GM18951 (cell line): ENCODE measurements around the gene KLHL24.
A peak's percentile ranks its signal among the peaks of the same experiment; 100 is the strongest.
"Not testable (repeated sequence)": the region's sequence is repeated elsewhere in the genome, so short reads cannot be mapped to it uniquely, and the experiment has no call there.

ENCODE experiments used
- POLR2A ChIP-seq: IDR thresholded peaks from 4 replicates; pipeline ENCODE4 v1.6.1; 2011; ENCODE audit warnings: mild to moderate bottlenecking; ENCODE audit not compliant: insufficient read length, insufficient read depth; ENCODE audit errors: extremely low read depth
- in situ Hi-C: fragments of 300-500 bp; cut with MboI; formaldehyde crosslinking; loops from one replicate; pipeline ENCODE4 v1.12.0; 2022; ENCODE audit warnings: low sequenced_read_pairs, mixed read lengths, inconsistent platforms; ENCODE audit not compliant: unreplicated experiment

KLHL24 gene

DNA sequence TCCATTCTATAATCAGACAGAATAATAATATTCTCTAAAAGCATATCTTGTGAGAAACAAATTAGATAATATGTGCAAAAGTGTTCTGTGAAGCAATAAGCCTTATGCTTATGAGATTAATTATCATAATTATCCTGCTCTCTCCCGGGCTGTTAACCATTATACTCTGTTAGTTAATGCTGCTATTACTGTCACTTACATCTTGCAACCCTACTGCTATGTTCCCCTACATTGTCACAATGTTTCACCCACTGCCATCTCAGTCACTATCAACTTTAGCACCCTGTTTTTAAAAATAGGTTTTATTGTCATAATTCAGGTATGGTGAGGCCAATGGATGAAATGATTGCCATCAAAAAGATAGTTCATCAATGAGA, 15.2 kb upstream of the KLHL24 start:
- in situ Hi-C loops: no loop called here
- TF ChIP-seq POLR2A: no peak

DNA sequence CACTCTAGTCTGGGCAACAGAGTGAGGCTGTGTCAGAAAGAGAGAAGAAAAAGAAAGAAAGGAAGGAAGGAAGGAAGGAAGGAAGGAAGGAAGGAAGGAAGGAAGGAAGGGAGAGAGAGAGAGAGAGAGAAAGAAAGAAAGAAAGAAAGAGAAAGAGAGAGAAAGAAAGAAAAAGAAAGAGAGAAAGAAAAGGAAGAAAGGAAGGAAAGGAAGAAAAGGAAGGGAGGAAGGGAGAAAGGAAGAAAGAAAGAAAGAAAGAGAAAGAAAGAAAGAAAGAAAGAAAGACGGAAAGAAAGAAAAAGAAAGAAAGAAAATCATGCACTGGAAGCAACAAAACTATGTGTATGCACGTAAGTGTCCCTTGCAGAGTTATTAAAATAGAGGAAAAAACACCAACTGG, 12.9 kb upstream of the KLHL24 start:
- in situ Hi-C loops: not testable (repeated sequence)

DNA sequence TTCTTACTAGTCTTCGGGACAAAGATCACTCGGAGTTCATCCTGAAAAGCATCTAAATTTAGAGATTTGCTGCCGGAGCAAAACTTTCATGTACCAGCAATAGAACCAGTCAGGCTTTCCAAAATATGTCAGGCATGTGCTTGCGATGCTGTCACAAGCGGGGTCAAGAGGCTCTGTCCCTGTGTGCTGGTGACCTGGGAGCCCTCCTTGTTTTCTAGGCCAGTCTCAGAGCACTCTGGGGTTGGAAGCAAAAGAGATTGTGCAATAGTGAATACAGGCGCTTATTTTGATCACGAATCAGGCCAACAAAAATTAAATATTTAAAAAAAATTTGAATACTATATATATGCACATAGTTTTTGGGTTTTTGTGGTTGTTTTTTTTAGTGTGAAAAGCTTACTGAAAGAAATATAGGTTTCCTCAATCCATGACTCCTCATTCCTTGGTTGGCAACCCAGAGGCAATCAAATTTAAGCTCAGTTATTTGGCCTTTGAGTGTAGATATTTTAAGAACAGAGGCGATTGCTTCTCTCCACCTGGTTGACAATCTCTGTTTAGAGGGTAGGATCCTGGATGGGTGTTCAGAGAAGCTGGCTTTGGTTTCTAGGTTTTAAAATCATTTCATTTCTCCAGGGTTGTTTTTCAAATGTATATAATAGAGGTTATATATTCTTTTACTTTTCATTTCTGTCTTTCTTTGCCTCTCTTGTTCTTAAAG, 8.4 kb upstream of the KLHL24 start:
- TF ChIP-seq POLR2A: no peak
- in situ Hi-C loops: no loop called here

DNA sequence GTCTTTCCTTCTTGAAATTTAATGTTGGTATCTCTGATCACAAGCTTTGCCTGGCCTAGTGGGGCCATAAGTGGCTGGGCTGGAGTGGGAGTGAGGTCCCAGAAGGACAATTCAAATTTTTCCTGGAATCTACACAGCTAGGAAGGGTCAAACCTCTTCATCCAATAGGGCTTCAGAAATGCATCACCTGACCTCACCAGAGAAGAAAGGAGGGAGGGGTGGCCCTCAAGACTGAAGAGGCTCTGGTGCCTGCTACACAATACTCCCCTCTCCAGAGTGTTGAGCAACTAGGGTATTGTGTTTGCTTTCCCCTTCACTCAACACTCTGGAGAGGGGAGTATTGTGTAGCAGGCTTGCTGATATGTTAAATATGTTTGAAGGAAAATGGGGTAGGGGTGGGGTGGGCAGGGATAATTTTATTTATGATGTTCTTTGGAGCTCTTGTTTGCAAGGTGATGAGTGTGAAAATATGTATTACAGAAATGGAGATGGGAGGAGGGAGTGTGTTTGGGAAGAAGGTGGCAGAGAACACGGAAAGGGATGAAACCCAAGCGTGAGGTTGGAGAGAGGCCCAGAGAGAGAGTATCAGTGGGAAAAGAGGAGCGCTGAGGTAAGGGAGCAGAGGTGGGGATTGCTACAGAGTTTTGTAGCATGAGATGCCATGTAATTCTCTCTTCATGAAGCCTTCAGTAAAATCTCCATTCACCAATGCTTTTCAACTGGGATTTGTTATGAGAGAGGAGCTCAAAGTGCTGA, 5.7 kb upstream of the KLHL24 start:
- in situ Hi-C loops: no loop called here
- no peak for TF ChIP-seq POLR2A

DNA sequence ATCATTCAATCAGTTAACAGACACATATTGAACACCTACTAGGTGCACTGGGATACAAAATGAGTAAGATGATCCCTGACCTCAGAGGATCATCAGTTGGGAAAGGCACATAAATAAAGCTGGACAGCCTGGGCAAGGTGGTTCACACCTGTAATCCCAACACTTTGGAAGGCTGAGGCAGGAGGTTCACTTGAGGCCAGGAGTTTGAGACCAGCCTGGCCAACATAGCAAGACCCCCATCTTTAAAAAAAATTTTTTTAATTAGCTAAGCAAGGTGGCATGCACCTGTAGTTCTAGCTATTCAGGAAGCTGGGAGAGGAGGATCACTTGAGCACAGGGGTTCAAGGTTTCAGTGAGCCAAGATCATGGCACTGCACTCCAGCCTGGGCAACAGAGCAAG, 3.7 kb upstream of the KLHL24 start:
- TF ChIP-seq POLR2A: no peak
- in situ Hi-C loops: no loop called here

DNA sequence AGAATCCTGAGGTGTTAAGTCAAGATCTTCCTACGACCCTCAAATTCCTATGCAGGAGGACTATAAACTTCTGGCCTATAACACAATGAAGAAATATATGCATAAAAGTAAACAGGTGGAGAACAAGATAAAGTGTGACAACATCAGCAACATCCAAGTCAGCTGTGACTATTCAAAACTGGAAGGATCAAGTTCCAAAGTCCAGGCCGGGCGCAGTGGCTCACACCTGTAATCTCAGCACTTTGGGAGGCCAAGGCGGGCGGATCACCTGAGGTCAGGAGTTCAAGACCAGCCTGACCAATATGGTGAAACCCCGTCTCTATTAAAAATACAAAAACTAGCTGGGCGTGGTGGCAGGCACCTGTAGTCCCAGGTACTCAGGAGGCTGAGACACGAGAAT, 2.7 kb upstream of the KLHL24 start:
- in situ Hi-C loops: not testable (repeated sequence)

DNA sequence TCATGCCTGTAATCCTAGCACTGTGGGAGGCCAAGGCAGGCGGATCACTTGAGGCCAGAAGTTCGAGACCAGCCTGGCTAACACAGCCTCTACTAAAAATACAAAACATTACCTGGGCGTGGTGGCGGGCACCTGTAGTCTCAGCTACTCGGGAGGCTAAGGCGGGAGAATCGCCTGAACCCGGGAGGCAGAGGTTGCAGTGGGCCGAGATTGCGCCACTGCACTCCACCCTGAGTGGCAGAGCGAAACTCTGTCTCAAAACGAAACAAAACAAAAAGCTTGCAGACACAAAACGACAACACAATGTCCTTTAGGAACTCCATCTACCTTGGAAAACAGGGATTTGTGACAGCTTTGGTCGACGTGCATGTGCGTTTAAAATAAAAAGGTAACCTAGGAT, 716 bp upstream of the KLHL24 start:
- no peak for TF ChIP-seq POLR2A
- in situ Hi-C loops: no loop called here

DNA sequence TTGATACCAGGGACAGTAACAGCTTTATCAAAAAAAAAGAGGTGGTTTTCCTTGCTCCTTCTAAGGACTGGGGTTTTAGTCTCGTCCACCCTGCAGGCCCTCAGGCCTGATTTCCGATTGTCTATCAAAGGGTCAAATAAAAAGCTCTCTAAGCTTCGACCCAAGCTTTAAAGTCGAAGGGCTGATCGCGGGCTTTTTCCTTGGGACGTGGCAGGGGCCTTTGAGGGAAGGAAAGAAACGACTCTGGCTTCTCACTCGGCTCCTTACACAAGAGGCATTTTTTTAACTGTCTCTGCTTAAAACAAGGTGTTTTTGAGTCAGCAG, 354 bp upstream of the KLHL24 start:
- no peak for TF ChIP-seq POLR2A
- in situ Hi-C loops: no loop called here

DNA sequence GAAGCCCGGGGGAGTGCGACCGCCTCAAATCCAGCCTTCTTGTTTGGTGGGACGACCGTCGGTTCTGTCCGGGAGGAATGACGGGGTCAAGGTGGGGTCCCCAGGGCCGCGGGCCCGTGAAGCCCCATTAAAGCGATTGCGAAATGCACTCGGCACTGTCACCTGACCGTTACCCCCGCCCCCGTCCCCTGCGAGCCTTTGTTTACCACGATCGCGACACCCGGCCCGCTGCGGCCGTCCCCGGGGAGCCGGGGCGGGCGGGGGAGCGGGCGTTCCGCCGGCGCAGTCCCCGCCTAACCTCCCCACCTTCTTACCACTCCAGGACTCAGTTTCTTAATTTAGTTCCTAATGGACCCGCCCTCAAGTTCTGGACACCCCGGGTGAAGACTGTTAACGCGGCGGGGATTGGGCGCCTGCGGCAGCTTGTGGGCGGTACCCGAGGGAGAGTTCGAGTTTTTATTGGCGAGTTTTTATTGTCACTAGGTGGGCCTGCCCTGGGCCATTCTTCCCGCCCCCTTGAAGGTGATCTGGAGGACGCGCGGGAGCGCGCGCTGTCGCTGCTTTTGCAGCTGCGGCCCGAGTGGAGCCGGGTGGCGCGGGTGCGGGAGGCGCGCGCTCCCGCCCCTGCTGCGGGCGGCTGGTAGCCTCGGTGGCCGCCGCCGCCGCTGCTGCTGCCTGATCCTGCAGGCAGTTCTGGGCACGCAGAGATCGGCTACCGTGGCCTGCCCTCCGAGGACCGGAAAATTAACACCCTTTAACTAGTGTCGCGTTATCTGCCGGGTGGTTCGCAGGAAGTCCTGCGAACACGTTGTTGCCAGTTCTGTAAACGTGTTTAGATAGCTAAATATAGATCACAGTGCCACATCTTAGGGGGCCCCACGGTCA, 1.0 kb downstream of the KLHL24 start:
- in situ Hi-C loops: no loop called here
- TF ChIP-seq POLR2A: peak; percentile 64

DNA sequence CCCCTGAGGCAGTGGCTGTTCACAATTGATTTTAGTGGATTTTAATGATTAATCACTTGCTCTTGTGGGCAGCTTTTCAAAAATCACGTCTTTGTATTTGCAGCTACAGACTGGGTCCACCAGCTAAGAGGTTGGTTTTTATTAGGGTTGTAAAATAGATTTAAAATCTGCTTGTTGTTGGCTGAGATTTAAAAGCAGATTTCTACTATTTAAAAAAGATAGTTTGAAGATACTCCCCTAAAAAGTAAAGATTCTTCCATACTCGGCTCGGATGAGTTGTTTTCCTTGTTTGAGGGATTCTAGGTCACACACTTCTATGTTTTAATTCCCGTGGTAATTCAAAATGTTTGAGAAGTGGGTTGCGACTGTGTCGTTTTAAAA, 1.7 kb downstream of the KLHL24 start:
- no peak for TF ChIP-seq POLR2A
- in situ Hi-C loops: no loop called here

DNA sequence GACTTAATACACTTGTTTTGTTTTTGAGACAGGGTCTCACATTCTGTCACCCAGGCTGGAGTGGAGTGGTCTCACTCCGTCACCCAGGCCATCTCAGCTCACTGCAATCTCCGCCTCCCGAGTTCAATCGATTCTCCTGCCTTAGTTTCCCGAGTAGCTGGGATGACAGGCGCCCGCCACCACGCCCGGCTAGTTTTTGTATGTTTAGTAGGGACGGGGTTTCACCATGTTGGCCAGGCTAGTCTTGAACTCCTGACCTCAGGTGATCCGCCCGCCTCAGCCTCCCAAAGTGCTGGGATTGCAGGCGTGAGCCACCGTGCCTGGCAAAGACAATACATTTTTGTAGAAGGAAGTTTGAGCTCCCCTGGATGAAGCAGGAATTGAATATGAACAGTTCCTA, 2.2 kb downstream of the KLHL24 start:
- in situ Hi-C loops: not testable (repeated sequence)

DNA sequence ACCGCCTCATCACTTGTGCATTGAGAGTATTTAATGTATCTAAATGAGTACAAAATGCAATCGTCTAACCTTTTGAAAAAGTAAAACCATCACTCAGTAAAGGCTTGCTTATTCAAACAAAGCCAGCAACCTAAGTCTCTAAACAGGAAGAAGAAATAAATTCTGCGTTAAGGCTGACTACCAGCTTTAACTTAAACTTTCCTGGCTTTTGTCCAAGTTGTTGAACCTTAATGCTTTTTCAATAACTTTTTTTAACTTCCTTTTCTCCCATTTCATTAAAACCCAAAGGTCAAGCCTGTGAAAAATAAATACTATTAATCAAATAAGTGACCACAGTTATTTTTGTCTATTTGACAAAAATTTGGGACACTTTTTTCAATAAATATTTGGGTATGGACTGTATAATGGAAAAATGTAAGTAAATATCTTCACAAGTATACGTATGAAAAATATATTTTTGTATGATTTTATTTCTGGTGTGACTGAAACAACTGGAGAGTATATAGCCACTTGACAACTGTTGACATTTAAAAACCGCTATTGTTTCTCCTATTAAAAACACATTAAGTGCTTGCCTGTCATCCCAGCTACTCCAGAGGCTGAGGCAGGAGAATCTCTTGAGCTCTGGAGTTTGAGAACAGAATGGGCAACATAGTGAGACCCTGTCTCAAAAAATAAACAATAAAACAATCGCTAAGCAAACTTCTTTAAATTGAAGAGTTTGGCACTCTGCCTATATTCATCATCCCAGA, 2.9 kb downstream of the KLHL24 start:
- in situ Hi-C loops: no loop called here
- no peak for TF ChIP-seq POLR2A

DNA sequence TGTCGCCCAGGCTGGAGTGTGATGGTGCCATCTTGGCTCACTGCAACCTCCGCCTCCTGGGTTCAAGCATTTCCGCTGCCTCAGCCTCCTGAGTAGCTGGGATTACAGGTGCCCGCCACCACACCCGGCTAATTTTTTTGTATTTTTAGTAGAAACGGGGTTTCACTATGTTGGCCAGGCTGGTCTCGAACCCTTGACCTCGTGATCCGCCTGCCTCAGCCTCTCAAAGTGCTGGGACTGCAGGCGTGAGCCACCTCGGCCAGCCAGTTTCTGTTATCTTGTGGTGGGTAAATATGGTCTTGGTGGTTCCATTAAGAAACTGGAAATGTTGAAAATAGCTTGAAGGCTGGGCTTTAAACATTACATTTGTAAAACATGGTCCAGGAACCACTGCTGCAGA, 5.2 kb downstream of the KLHL24 start:
- in situ Hi-C loops: not testable (repeated sequence)
